Parathyroid adenoma (tissue), 2 donors: ENCODE measurements around the gene MGAT4B.

ENCODE experiments used
- H2AFZ ChIP-seq: fragments of 300-600 bp; sonication (generic); one replicate; pipeline ENCODE4 v1.7.0; 2017; ENCODE audit warnings: antibody characterized with exemption, mild to moderate bottlenecking
- H3K27ac ChIP-seq: fragments of 300-600 bp; sonication (generic); one replicate; pipeline ENCODE4 v1.7.0; 2017
- H3K27me3 ChIP-seq: fragments of 300-600 bp; sonication (generic); one replicate; pipeline ENCODE4 v1.7.0; 2017; ENCODE audit warnings: low read length; ENCODE audit not compliant: control insufficient read depth, insufficient read depth
- H3K36me3 ChIP-seq: fragments of 300-600 bp; sonication (generic); one replicate; pipeline ENCODE4 v1.7.0; 2017; ENCODE audit warnings: low read length; ENCODE audit not compliant: control insufficient read depth, insufficient read depth
- H3K4me1 ChIP-seq: fragments of 300-600 bp; sonication (generic); one replicate; pipeline ENCODE4 v1.7.0; 2017; ENCODE audit warnings: control low read depth
- H3K4me2 ChIP-seq: fragments of 300-600 bp; sonication (generic); one replicate; pipeline ENCODE4 v1.7.0; 2017; ENCODE audit warnings: low read length
- H3K4me3 ChIP-seq: fragments of 300-600 bp; sonication (generic); one replicate; pipeline ENCODE4 v1.7.0; 2017; ENCODE audit warnings: low read depth, low read length
- H3K79me2 ChIP-seq: fragments of 300-600 bp; sonication (generic); one replicate; pipeline ENCODE4 v1.7.0; 2017; ENCODE audit warnings: control low read depth
- H3K9ac ChIP-seq: fragments of 300-600 bp; sonication (generic); one replicate; pipeline ENCODE4 v1.7.0; 2017; ENCODE audit warnings: mild to moderate bottlenecking
- H3K9me3 ChIP-seq: fragments of 300-600 bp; sonication (generic); one replicate; pipeline ENCODE4 v1.7.0; 2017; ENCODE audit warnings: low read length; ENCODE audit not compliant: control insufficient read depth
- TF ChIP-seq, protein P1 (sequence below): fragments of 300-600 bp; sonication (generic); IDR thresholded peaks from one replicate; pipeline ENCODE4 v1.7.0; 2017; ENCODE audit warnings: antibody characterized with exemption, mild to moderate bottlenecking
- donor health status: primary hyperparathyroidism.

The MGAT4B gene

DNA sequence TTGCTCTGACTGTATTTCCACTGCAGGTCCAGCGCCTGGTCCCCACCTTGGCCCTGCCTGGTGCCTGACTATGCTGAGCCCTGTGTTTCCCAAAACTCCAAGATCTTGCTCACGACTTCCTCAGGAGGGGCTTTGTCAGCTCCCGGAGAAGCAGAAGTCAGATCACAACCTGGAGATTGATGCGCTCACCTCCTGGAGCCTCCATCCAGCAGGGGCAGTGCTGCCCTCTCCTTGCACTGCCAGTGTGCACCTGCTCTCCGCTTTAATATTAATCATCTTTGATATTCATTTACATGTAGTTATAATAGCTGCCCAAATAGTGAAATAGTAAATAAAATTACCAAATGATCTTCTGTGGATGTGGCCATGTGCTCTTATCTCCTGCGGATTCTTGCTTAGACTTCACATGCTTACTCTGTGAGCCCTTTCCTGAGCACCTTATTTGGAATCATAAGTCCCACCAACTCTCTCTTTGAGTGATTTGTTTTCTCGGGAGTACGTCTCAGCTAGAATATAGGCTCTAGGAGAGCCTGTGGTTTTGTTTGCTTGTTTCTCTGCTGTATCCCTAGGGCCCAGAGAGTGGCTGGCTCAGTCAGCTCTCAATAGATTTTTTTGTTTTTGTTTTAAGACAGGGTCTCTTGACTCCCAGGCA, 56.7 kb downstream of the MGAT4B start:
- Histone ChIP-seq H3K27ac (no peak overlapping the region), H3K4me3 (no peak overlapping the region), H3K27me3 (no peaks in the 10 kb centered on the region), H3K4me1 (peaks cover 6% of the 10 kb centered on the region), H2AFZ (no peak overlapping the region), H3K79me2 (peaks cover 77% of the 10 kb centered on the region), H3K4me2 (no peak overlapping the region), H3K9me3 (no peaks in the 10 kb centered on the region), H3K9ac (no peak overlapping the region), H3K36me3 (no peaks in the 10 kb centered on the region)
- TF ChIP-seq, protein P1, sequence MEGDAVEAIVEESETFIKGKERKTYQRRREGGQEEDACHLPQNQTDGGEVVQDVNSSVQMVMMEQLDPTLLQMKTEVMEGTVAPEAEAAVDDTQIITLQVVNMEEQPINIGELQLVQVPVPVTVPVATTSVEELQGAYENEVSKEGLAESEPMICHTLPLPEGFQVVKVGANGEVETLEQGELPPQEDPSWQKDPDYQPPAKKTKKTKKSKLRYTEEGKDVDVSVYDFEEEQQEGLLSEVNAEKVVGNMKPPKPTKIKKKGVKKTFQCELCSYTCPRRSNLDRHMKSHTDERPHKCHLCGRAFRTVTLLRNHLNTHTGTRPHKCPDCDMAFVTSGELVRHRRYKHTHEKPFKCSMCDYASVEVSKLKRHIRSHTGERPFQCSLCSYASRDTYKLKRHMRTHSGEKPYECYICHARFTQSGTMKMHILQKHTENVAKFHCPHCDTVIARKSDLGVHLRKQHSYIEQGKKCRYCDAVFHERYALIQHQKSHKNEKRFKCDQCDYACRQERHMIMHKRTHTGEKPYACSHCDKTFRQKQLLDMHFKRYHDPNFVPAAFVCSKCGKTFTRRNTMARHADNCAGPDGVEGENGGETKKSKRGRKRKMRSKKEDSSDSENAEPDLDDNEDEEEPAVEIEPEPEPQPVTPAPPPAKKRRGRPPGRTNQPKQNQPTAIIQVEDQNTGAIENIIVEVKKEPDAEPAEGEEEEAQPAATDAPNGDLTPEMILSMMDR: no peak

DNA sequence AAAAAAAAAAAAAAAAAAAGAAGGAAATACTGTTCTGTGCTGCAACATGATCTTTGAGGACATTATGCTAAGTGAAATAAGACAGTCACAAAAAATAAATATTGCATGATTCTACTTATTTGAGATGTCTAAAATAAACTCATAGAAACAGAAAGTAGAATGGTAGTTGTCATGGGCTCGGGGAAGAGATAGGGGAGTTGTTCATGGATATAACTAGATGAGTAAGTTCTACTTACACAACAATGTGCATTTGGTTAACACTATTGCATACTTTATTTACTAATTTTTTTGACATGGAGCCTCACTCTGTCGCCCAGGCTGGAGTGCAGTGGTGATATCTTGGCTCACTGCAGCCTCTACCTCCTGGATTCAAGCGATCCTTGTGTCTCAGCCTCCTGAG, 58.9 kb downstream of the MGAT4B start:
- Histone ChIP-seq H3K4me1 (no peaks in the 10 kb centered on the region), H3K9me3 (no peaks in the 10 kb centered on the region), H2AFZ (no peak overlapping the region), H3K36me3 (no peaks in the 10 kb centered on the region), H3K27ac (no peak overlapping the region), H3K9ac (no peak overlapping the region), H3K27me3 (no peaks in the 10 kb centered on the region), H3K4me3 (no peak overlapping the region), H3K4me2 (no peak overlapping the region), H3K79me2 (peaks cover 74% of the 10 kb centered on the region)
- TF ChIP-seq, protein P1: no peak
